OCI-LY3 (cell line): ENCODE measurements around the gene ZNF57.

Source experiments
- EZH2phosphoT487 ChIP-seq: fragments of 200-600 bp; shearing (Covaris generic); IDR thresholded peaks from 2 replicates; pipeline ENCODE4 v1.6.1; 2018; ENCODE audit warnings: antibody characterized with exemption, mixed run types, low read depth
- TF ChIP-seq, protein P1 (sequence below): fragments of 200-600, 300-600 bp; sonication (generic); IDR thresholded peaks from 2 replicates; pipeline ENCODE4 v1.5.1; 2014; ENCODE audit warnings: antibody characterized with exemption, low read length, low read depth

DNA sequence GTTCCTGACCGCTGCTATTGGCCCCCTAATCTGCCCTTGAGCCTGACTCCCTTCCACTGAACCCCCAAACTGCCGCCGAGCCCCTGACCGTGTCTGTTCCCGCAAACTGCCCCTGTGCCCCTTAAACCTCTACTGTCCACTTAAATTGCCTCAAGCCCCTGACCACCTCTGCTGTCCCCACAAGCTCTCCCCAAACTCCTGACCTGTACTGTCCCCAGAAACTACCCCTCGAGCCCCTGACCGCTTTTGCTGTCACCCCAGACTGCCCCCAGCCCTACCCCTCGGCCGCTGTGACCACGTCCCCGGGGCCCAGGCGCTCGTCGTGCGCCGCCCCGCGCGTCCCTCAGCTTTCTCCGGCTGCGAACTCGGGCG, 43.7 kb downstream of the ZNF57 start:
- TF ChIP-seq, protein P1, sequence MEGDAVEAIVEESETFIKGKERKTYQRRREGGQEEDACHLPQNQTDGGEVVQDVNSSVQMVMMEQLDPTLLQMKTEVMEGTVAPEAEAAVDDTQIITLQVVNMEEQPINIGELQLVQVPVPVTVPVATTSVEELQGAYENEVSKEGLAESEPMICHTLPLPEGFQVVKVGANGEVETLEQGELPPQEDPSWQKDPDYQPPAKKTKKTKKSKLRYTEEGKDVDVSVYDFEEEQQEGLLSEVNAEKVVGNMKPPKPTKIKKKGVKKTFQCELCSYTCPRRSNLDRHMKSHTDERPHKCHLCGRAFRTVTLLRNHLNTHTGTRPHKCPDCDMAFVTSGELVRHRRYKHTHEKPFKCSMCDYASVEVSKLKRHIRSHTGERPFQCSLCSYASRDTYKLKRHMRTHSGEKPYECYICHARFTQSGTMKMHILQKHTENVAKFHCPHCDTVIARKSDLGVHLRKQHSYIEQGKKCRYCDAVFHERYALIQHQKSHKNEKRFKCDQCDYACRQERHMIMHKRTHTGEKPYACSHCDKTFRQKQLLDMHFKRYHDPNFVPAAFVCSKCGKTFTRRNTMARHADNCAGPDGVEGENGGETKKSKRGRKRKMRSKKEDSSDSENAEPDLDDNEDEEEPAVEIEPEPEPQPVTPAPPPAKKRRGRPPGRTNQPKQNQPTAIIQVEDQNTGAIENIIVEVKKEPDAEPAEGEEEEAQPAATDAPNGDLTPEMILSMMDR = no peak
- TF ChIP-seq EZH2phosphoT487 = no peak
